NCI-H345 treated with DMSO at 0.1 percent for 48 hours (cell line): ENCODE measurements around the gene BUB1.
"Not testable (repeated sequence)": the region's sequence is repeated elsewhere in the genome, so short reads cannot be mapped to it uniquely, and the experiment has no call there.

Experiments
- DNase-seq: peaks from one replicate; lab custom pipeline; 2025; ENCODE audit not compliant: unreplicated experiment; lab: John Stamatoyannopoulos, UW

BUB1 gene

GRCh38 chr2:110659248-110659647 is 18.6 kb downstream of the BUB1 start:
- no peak for DNase-seq

- DNase-seq, result no peak
Measured at GRCh38 chr2:110657724-110658305, 20.0 kb downstream of the BUB1 start.

- no peak for DNase-seq
Measured at GRCh38 chr2:110655701-110656100, 22.2 kb downstream of the BUB1 start.

- DNase-seq, result no peak
Measured at GRCh38 chr2:110653861-110654260, 24.0 kb downstream of the BUB1 start.

- DNase-seq, result no peak
Measured at GRCh38 chr2:110650346-110650745, 27.5 kb downstream of the BUB1 start.

GRCh38 chr2:110647777-110648176 is 30.1 kb downstream of the BUB1 start:
- no peak for DNase-seq

GRCh38 chr2:110645616-110646015 is 32.2 kb downstream of the BUB1 start:
- no peak for DNase-seq

- no peak for DNase-seq
Measured at GRCh38 chr2:110644357-110644756, 33.5 kb downstream of the BUB1 start.

- DNase-seq, result no peak
Measured at GRCh38 chr2:110642360-110642759, 35.5 kb downstream of the BUB1 start.

GRCh38 chr2:110639972-110640371 is 37.9 kb downstream of the BUB1 start:
- no peak for DNase-seq

GRCh38 chr2:110638952-110639695 is 38.7 kb downstream of the BUB1 start:
- no peak for DNase-seq

- no peak for DNase-seq
Measured at GRCh38 chr2:110638004-110638403, 39.9 kb downstream of the BUB1 start.

- no peak for DNase-seq
Measured at GRCh38 chr2:110637093-110637492, 40.8 kb downstream of the BUB1 start.

- not testable (repeated sequence) for DNase-seq
Measured at GRCh38 chr2:110635949-110636628, 41.8 kb downstream of the BUB1 start.

- DNase-seq, result not testable (repeated sequence)
Measured at GRCh38 chr2:110627348-110627747, 50.5 kb downstream of the BUB1 start.

- not testable (repeated sequence) for DNase-seq
Measured at GRCh38 chr2:110619326-110619939, 58.4 kb downstream of the BUB1 start.

- DNase-seq, result not testable (repeated sequence)
Measured at GRCh38 chr2:110613927-110614326, 63.9 kb downstream of the BUB1 start.

GRCh38 chr2:110610613-110611250 is 67.1 kb downstream of the BUB1 start:
- not testable (repeated sequence) for DNase-seq

- DNase-seq, result not testable (repeated sequence)
Measured at GRCh38 chr2:110609843-110610612, 67.8 kb downstream of the BUB1 start.

- not testable (repeated sequence) for DNase-seq
Measured at GRCh38 chr2:110608788-110609502, 68.9 kb downstream of the BUB1 start.
